ENCODE measurements around the gene TRIM41. TPM values are rescaled to one million over a fixed set of nuclear protein-coding genes. Genes with fewer than 3 reads are reported as not detected.

TRIM41 gene
- total RNA-seq, 1 experiment from 2014 or later, result 26.8 TPM

GRCh38 chr5:181188700-181189362 lies 34.2 kb upstream of the TRIM41 start:
- Histone ChIP-seq H3K4me3 (ENCODE audit: low read length) (peak overlapping the region; percentile 89), H3F3A (ENCODE audit: low read length, unreplicated experiment) (peaks cover 6% of the 10 kb centered on the region), H3K4me1 (ENCODE audit: insufficient read depth, low read length) (peaks cover 22% of the 10 kb centered on the region), H3K27me3 (ENCODE audit: low read length) (no peaks in the 10 kb centered on the region), H3K9me2 (replicated peaks; ENCODE audit: low read length) (no peaks in the 10 kb centered on the region), H3K79me2 (ENCODE audit: low read length) (no peaks in the 10 kb centered on the region), H3K9me3 (ENCODE audit: low read length) (no peaks in the 10 kb centered on the region), H3K27ac (ENCODE audit: low read length) (no peak overlapping the region), H3K9ac (ENCODE audit: low read length) (peak overlapping the region; percentile 57; the same call in 1 of the 2 replicates), H3K4me2 (ENCODE audit: low read length) (peak overlapping the region; percentile 96), H2AFZ (ENCODE audit: low read length) (peak overlapping the region; percentile 92), H3K36me3 (ENCODE audit: low read depth, low read length) (no peaks in the 10 kb centered on the region), H4K20me1 (ENCODE audit: low read length) (no peaks in the 10 kb centered on the region)
- no peak for TF ChIP-seq EZH2 (IDR thresholded peaks at IDR 0.05; ENCODE audit: low read length, unreplicated experiment)
- peak; percentile 2 for ATAC-seq
- ChIA-PET CTCF (interaction anchor here (1.1 kb wide), 1 partner anchor 18 kb away, joined by 7 read pairs; no protein-coding TSS in a partner anchor), POLR2A (ENCODE audit: unreplicated experiment) (no interaction called here)
- intact Hi-C loops (cut with micrococcal nuclease), result loop anchor here (1.0 kb wide), 1 partner anchor 18 kb away; no protein-coding TSS in a partner anchor
- peak; percentile 93 for DNase-seq
- no TSS peak for BruUV-seq (replicated peaks)

- no TSS peak for BruUV-seq (replicated peaks)
- Histone ChIP-seq H3K27ac (ENCODE audit: low read length) (no peak overlapping the region), H3K9ac (ENCODE audit: low read length) (peak overlapping the region; percentile 43; the same call in 1 of the 2 replicates), H3F3A (ENCODE audit: low read length, unreplicated experiment) (peaks cover 6% of the 10 kb centered on the region), H3K27me3 (ENCODE audit: low read length) (no peaks in the 10 kb centered on the region), H3K4me3 (ENCODE audit: low read length) (peak overlapping the region; percentile 89), H3K9me3 (ENCODE audit: low read length) (no peaks in the 10 kb centered on the region), H4K20me1 (ENCODE audit: low read length) (no peaks in the 10 kb centered on the region), H3K9me2 (replicated peaks; ENCODE audit: low read length) (no peaks in the 10 kb centered on the region), H3K79me2 (ENCODE audit: low read length) (no peaks in the 10 kb centered on the region), H3K4me2 (ENCODE audit: low read length) (peak overlapping the region; percentile 96), H3K4me1 (ENCODE audit: insufficient read depth, low read length) (peaks cover 22% of the 10 kb centered on the region), H2AFZ (ENCODE audit: low read length) (peak overlapping the region; percentile 92), H3K36me3 (ENCODE audit: low read depth, low read length) (no peaks in the 10 kb centered on the region)
- ATAC-seq (no peak), DNase-seq (peak; percentile 33)
- no peak for TF ChIP-seq CTCF (conservative IDR thresholded peaks at IDR 0.05; ENCODE audit: low read depth, low read length)
- TF ChIP-seq EZH2 (IDR thresholded peaks at IDR 0.05; ENCODE audit: low read length, unreplicated experiment), result no peak
- no peak for TF ChIP-seq EZH2phosphoT487 (IDR thresholded peaks at IDR 0.05; ENCODE audit: borderline replicate concordance, low read length)
- ChIA-PET POLR2A (ENCODE audit: unreplicated experiment) (interaction anchor here (0.6 kb wide), 1 partner anchor 18 kb away, joined by 9 read pairs; no protein-coding TSS in a partner anchor), CTCF (no interaction called here)
- intact Hi-C loops (cut with micrococcal nuclease), result no loop called here
Measured at GRCh38 chr5:181189363-181189961, 33.6 kb upstream of the TRIM41 start.

- BruUV-seq (replicated peaks), result no TSS peak
- Histone ChIP-seq H3K4me2 (ENCODE audit: low read length) (peak overlapping the region; percentile 96), H4K20me1 (ENCODE audit: low read length) (no peaks in the 10 kb centered on the region), H3K36me3 (ENCODE audit: low read depth, low read length) (no peaks in the 10 kb centered on the region), H3K27me3 (ENCODE audit: low read length) (no peaks in the 10 kb centered on the region), H3F3A (ENCODE audit: low read length, unreplicated experiment) (peaks cover 6% of the 10 kb centered on the region), H3K9me2 (replicated peaks; ENCODE audit: low read length) (no peaks in the 10 kb centered on the region), H3K9ac (ENCODE audit: low read length) (peak overlapping the region; percentile 43; the same call in 1 of the 2 replicates), H2AFZ (ENCODE audit: low read length) (peak overlapping the region; percentile 92), H3K4me3 (ENCODE audit: low read length) (peak overlapping the region; percentile 89), H3K4me1 (ENCODE audit: insufficient read depth, low read length) (peaks cover 18% of the 10 kb centered on the region), H3K27ac (ENCODE audit: low read length) (no peak overlapping the region), H3K79me2 (ENCODE audit: low read length) (no peaks in the 10 kb centered on the region), H3K9me3 (ENCODE audit: low read length) (no peaks in the 10 kb centered on the region)
- ATAC-seq, result no peak
- ChIA-PET CTCF (no interaction called here), POLR2A (ENCODE audit: unreplicated experiment) (interaction anchor here (0.6 kb wide), 1 partner anchor 17 kb away, joined by 9 read pairs; no protein-coding TSS in a partner anchor)
- intact Hi-C loops (cut with micrococcal nuclease), result no loop called here
- no peak for DNase-seq
- no peak for TF ChIP-seq EZH2 (IDR thresholded peaks at IDR 0.05; ENCODE audit: low read length, unreplicated experiment)
- no peak for TF ChIP-seq EZH2phosphoT487 (IDR thresholded peaks at IDR 0.05; ENCODE audit: borderline replicate concordance, low read length)
- no peak for TF ChIP-seq CTCF (conservative IDR thresholded peaks at IDR 0.05; ENCODE audit: low read depth, low read length)
Measured at GRCh38 chr5:181189962-181190710, 32.9 kb upstream of the TRIM41 start.

All from PC-3 (cell line).